ENCODE measurements around the gene ANTXR2. TPM values are rescaled to one million over a fixed set of nuclear protein-coding genes. Genes with fewer than 3 reads are reported as not detected.

ANTXR2 gene
- total and polyA plus RNA-seq, 9 of the 15 experiments (the other 6 are each of a cell fraction or from before 2014, with no cell fraction given), result 10.1 to 83.8 (median 60.3) TPM

DNA sequence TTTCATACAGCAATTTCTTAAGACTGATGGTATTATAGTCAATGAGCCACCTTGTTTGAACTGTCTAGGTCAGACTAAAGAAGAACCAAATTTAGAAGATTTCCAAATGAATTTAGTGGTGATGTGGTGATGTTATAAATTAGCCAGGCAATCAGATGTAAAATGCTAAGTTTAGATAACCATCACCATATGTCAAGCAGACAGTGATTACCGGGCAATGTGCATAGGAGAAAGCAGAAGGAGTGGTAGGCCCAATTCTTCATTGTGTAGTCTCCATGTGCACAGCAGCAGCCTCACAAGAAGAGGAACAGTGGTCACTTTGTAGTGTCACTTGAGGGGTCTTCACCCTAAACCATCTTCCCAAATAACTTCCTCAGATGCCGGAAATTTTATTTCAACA, 198.8 kb downstream of the ANTXR2 start:
- no peak for ATAC-seq
- no peaks in the 10 kb centered on the region; a peak in 1 of 5 replicates for H3K4me1 ChIP-seq (replicated peaks in 1 of 2; ENCODE audit: control insufficient read depth in 2 of 2, insufficient read depth in 2 of 2, low read length in 2 of 2)
- no peak overlapping the region for H3K27ac ChIP-seq (ENCODE audit: extremely low read depth, low read depth, low read length)
- H3K9me3 ChIP-seq (replicated peaks; ENCODE audit: control insufficient read depth, insufficient read depth, low read depth, low read length), result 0 out of 2 replicates have a peak, but pooled peaks cover 2% of the 10 kb centered on the region
- CTCF ChIA-PET (ENCODE audit: low intra/inter-chr PET ratio), result no interaction called here
- in situ Hi-C loops (cut with MboI) (no loop called here), intact Hi-C loops (cut with micrococcal nuclease) (no loop called here)
- no peaks in the 10 kb centered on the region for H3K79me2 ChIP-seq (ENCODE audit: control insufficient read depth, insufficient read depth, low read length)
- no TSS peak for BruUV-seq (replicated peaks)
- 52% methylated on average over 2 of the region's 2 CpGs for WGBS (ENCODE audit: insufficient coverage, low coverage, missing lambda C conversion rate)
- POLR2A ChIA-PET, result no interaction called here
- no peaks in the 10 kb centered on the region for H4K20me1 ChIP-seq (replicated peaks; ENCODE audit: control insufficient read depth, insufficient read depth, low read length)
- no peak overlapping the region for H3K4me3 ChIP-seq
- no peak for FAIRE-seq
- H3K27me3 ChIP-seq (ENCODE audit: control insufficient read depth in 2 of 2, insufficient read depth in 2 of 2, low read length in 2 of 2), result no peaks in the 10 kb centered on the region
- H3K9me1 ChIP-seq (ENCODE audit: control insufficient read depth, insufficient read depth, low read length), result no peaks in the 10 kb centered on the region
- H3K4me2 ChIP-seq (ENCODE audit: insufficient read depth, low read length), result no peak overlapping the region
- H3K36me3 ChIP-seq (ENCODE audit: control insufficient read depth, insufficient read depth, low read length), result no peaks in the 10 kb centered on the region
- H2AFZ ChIP-seq (ENCODE audit: low read depth, low read length), result no peak overlapping the region
- no peak for DNase-seq (ENCODE audit: extremely low read depth in 1 of 4, low spot score in 3 of 4)
- no peak overlapping the region for H3K9ac ChIP-seq (ENCODE audit: insufficient read depth in 1 of 2, low read depth in 2 of 2, low read length in 2 of 2)
- TF ChIP-seq, protein P1, sequence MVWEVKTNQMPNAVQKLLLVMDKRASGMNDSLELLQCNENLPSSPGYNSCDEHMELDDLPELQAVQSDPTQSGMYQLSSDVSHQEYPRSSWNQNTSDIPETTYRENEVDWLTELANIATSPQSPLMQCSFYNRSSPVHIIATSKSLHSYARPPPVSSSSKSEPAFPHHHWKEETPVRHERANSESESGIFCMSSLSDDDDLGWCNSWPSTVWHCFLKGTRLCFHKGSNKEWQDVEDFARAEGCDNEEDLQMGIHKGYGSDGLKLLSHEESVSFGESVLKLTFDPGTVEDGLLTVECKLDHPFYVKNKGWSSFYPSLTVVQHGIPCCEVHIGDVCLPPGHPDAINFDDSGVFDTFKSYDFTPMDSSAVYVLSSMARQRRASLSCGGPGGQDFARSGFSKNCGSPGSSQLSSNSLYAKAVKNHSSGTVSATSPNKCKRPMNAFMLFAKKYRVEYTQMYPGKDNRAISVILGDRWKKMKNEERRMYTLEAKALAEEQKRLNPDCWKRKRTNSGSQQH (CRISPR knock-in tag; IDR thresholded peaks at IDR 0.05), result no peak
- TF ChIP-seq TARDBP (IDR thresholded peaks at IDR 0.05) (no peak), NELFE (IDR thresholded peaks at IDR 0.05; ENCODE audit: insufficient read depth, insufficient read length) (no peak), GTF2A2 (tag; IDR thresholded peaks at IDR 0.05) (no peak), ZC3H11A (IDR thresholded peaks at IDR 0.05; ENCODE audit: low read depth, low read length) (no peak), CSDE1 (IDR thresholded peaks at IDR 0.05) (no peak), SREBF1 (IDR thresholded peaks at IDR 0.05; ENCODE audit: borderline replicate concordance, low read depth, low read length) (no peak), SOX6 (IDR thresholded peaks at IDR 0.05) (no peak), TCF3 (CRISPR knock-in tag; IDR thresholded peaks at IDR 0.05) (no peak), ZNF586 (CRISPR knock-in tag; conservative IDR thresholded peaks at IDR 0.05) (no peak), CREB1 (IDR thresholded peaks at IDR 0.05) (no peak), CREB1 (CRISPR knock-in tag; IDR thresholded peaks at IDR 0.05) (no peak), HDAC6 (IDR thresholded peaks at IDR 0.05; ENCODE audit: low read depth, low read length) (no peak), THRAP3 (IDR thresholded peaks at IDR 0.05; ENCODE audit: borderline replicate concordance) (no peak), MED1 (CRISPR knock-in tag; IDR thresholded peaks at IDR 0.05; ENCODE audit: borderline replicate concordance) (no peak), BHLHE40 (IDR thresholded peaks at IDR 0.05; ENCODE audit: low read length) (no peak), ZNF830 (CRISPR knock-in tag; IDR thresholded peaks at IDR 0.05) (no peak)
- TF ChIP-seq, protein P2, sequence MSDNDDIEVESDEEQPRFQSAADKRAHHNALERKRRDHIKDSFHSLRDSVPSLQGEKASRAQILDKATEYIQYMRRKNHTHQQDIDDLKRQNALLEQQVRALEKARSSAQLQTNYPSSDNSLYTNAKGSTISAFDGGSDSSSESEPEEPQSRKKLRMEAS (CRISPR knock-in tag; IDR thresholded peaks at IDR 0.05), result no peak
- TF ChIP-seq, protein P3, sequence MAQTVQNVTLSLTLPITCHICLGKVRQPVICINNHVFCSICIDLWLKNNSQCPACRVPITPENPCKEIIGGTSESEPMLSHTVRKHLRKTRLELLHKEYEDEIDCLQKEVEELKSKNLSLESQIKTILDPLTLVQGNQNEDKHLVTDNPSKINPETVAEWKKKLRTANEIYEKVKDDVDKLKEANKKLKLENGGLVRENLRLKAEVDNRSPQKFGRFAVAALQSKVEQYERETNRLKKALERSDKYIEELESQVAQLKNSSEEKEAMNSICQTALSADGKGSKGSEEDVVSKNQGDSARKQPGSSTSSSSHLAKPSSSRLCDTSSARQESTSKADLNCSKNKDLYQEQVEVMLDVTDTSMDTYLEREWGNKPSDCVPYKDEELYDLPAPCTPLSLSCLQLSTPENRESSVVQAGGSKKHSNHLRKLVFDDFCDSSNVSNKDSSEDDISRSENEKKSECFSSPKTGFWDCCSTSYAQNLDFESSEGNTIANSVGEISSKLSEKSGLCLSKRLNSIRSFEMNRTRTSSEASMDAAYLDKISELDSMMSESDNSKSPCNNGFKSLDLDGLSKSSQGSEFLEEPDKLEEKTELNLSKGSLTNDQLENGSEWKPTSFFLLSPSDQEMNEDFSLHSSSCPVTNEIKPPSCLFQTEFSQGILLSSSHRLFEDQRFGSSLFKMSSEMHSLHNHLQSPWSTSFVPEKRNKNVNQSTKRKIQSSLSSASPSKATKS (CRISPR knock-in tag; IDR thresholded peaks at IDR 0.05), result no peak
- TF ChIP-seq, protein P4, sequence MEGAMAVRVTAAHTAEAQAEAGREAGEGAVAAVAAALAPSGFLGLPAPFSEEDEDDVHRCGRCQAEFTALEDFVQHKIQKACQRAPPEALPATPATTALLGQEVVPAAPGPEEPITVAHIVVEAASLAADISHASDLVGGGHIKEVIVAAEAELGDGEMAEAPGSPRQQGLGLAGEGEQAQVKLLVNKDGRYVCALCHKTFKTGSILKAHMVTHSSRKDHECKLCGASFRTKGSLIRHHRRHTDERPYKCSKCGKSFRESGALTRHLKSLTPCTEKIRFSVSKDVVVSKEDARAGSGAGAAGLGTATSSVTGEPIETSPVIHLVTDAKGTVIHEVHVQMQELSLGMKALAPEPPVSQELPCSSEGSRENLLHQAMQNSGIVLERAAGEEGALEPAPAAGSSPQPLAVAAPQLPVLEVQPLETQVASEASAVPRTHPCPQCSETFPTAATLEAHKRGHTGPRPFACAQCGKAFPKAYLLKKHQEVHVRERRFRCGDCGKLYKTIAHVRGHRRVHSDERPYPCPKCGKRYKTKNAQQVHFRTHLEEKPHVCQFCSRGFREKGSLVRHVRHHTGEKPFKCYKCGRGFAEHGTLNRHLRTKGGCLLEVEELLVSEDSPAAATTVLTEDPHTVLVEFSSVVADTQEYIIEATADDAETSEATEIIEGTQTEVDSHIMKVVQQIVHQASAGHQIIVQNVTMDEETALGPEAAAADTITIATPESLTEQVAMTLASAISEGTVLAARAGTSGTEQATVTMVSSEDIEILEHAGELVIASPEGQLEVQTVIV (CRISPR knock-in tag; IDR thresholded peaks at IDR 0.05; ENCODE audit: borderline replicate concordance), result no peak

Measured in K562 (cell line).